Measurements from ENCODE around the gene MBD3L2B. TPM values are rescaled to one million over a fixed set of nuclear protein-coding genes. Genes with fewer than 3 reads are reported as not detected.

The MBD3L2B gene
- polyA plus RNA-seq, 1 donor from 2014 or later = not detected

DNA sequence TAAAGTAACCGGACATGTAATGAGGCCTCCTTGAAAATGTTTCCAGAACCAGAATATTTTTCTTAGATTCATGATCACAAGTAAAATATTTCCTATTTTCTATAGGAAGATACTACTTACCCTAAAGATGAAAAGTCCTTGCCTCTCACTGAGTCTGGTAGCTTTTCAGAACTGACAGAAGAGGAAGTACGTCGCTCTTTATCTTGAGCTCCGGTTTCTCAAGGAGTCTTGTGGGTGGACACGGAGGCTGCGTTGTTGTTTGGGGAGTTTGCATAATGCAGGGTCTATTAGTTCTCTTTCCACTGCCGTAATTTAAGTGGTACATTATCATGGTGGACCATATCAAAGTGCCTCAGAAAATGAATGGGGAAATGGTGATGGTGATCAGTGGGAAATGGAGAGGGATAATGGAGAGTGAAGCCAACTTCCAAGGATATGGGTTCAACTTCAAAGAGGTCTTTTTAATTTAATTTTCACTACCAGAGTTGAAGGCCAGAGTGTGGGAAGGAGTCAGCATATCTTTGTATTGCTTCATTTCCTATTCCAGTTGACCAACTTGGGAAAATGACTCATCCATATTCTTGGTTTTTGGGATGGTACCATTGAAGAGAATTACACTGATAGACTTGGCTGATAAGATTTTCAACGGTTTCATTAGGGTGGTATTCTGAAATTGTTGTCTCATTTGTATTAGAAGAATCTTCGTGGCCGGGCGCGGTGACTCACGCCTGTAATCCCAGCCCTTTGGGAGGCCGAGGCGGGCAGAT lies 23.4 kb downstream of the MBD3L2B start:
- Mint-ChIP-seq H3K9me3 (peaks cover 0 to 1% (median 1%) of the 10 kb centered on the region in 3 donors), H3K4me1 (peaks cover 0 to 3% (median 2%) of the 10 kb centered on the region in 3 donors), H3K27ac (no peak overlapping the region), H3K36me3 (peaks cover 3% of the 10 kb centered on the region), H3K4me3 (no peak overlapping the region), H3K27me3 (peaks cover 6% of the 10 kb centered on the region)

DNA sequence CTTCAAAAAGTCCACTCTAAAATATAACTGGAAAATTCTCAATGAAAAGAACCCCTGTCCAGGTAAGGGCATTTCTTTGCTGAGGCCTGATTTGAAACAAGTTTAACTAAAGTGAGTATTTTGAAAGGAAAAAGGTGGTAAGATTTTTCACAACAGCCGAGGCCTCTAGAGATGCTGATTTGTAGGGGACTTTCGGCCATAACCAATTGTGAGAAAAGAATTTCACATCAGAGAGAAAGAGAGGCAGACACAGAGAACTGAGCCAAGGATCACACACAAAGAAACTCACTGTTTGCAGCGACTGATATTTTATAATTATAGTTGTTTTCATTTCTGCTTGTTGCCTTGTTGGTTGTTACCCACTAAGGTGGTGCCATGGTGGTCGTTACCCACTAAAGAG lies 24.4 kb downstream of the MBD3L2B start:
- no peak overlapping the region for H3K4me3 Mint-ChIP-seq
- H3K4me1 Mint-ChIP-seq = peaks cover 0 to 3% (median 2%) of the 10 kb centered on the region in 3 donors
- peaks cover 3% of the 10 kb centered on the region for H3K36me3 Mint-ChIP-seq
- H3K27me3 Mint-ChIP-seq = peaks cover 6% of the 10 kb centered on the region
- H3K27ac Mint-ChIP-seq = no peak overlapping the region
- peaks cover 0 to 1% (median 1%) of the 10 kb centered on the region in 3 donors for H3K9me3 Mint-ChIP-seq

DNA sequence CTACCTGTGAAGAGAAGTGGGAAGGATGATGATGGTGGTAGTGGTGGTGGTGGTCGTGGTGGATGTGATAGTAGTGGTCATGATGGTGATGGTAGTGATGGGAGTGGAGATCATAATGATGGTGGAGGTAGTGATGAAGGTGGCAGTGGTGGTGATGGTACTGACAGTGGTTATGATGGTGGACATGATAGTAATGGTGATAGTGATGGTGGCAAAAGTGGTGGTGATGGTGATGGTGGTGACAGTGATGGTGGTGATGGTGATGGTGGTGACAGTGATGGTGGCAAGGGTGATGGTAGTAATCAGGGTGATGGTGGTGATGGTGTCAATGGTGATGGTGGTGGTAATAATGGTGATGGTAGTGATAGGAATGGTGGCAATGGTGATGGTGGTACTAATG lies 26.2 kb downstream of the MBD3L2B start:
- Mint-ChIP-seq H3K9me3 (peaks cover 0 to 1% (median 1%) of the 10 kb centered on the region in 3 donors), H3K27me3 (peaks cover 3% of the 10 kb centered on the region), H3K27ac (no peak overlapping the region), H3K36me3 (peaks cover 2% of the 10 kb centered on the region), H3K4me1 (peaks cover 0 to 2% (median 1%) of the 10 kb centered on the region in 3 donors), H3K4me3 (no peak overlapping the region)

DNA sequence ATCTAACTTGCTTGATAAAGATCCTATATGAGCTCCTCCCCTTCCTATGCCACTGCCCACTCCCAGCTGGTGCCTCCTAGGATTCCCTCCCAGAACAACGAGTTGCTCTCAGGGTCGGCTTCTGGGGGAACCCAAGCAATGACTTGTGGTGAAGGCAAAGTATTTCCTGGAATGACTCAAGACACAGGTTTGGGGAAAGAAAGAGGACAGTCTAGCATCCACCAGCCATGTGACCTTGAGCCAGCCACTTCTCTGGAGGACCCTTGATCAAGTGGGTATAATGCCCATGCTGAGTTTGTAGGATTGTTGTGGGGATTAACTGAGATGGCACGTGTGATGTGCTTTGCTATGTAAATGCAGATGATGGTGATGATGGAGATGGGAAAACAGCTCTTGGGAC lies 33.0 kb downstream of the MBD3L2B start:
- H3K36me3 Mint-ChIP-seq = no peaks in the 10 kb centered on the region
- peaks cover 2 to 22% (median 9%) of the 10 kb centered on the region in 3 donors for H3K9me3 Mint-ChIP-seq
- no peak overlapping the region for H3K27ac Mint-ChIP-seq
- no peaks in the 10 kb centered on the region for H3K27me3 Mint-ChIP-seq
- H3K4me1 Mint-ChIP-seq = no peaks in the 10 kb centered on the region
- no peak overlapping the region for H3K4me3 Mint-ChIP-seq

DNA sequence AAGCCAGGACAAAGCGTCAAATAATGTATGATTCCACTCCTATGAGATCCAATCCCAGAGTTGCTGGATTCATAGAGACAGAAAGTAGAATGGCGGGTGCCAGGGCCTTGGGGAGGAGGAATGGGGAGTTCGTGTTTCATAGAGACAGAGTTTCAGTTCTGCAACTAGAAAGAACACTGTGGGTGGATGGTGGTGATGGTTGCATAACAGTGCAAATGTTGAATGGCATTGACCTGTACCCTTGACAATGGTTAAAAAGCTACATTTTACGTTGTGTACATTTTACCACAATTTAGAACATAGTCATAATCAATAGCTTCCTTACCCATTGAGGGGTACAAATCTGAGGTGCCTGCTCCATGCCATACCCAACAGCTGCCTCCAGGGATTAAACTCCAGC lies 33.4 kb downstream of the MBD3L2B start:
- Mint-ChIP-seq H3K4me3 (no peak overlapping the region), H3K9me3 (peaks cover 4 to 25% (median 10%) of the 10 kb centered on the region in 3 donors), H3K4me1 (no peaks in the 10 kb centered on the region), H3K36me3 (peaks cover 3% of the 10 kb centered on the region), H3K27me3 (no peaks in the 10 kb centered on the region), H3K27ac (no peak overlapping the region)

DNA sequence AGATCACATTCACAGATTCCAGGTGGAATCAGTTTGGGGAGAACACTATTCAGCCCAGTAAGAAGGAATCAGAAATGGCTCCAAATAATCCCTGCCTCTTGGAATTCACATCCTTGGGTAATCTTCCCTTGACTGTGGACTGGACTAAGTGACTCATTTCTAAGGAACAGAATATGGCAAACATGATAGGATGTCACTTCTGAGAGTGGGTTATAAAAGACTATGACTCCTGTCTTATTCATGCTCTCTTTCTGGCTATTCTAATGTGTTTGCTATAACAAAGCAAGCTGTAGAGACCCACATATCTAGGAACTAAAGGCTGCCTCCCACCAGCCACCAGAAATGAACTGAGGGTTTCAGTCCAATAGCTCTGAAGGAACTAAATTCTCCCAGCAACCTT lies 37.8 kb downstream of the MBD3L2B start:
- Mint-ChIP-seq H3K27me3 (no peaks in the 10 kb centered on the region), H3K9me3 (peaks cover 4 to 28% (median 10%) of the 10 kb centered on the region in 3 donors), H3K4me3 (no peak overlapping the region), H3K27ac (no peak overlapping the region), H3K4me1 (no peaks in the 10 kb centered on the region), H3K36me3 (peaks cover 3% of the 10 kb centered on the region)

DNA sequence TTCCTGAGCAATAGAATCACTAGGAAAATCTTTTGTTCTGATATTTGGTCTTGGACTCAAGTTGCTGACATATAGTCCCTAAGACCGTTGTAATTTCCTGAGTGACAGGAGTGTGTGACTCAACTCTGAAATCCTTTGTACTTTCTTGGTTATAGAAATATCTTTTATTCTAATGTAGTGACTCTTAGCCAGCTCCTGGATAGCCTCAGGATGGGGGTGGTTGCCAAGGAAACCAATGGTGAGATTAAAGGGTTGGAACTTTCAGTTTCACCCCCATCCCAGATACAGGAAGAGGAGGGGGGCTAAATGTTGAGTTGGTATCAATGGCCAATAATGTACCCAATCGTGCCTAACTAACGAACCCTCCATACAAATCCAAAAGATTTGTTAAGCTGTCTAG lies 41.8 kb downstream of the MBD3L2B start:
- no peak overlapping the region for H3K27ac Mint-ChIP-seq
- H3K36me3 Mint-ChIP-seq = peaks cover 3% of the 10 kb centered on the region
- H3K4me3 Mint-ChIP-seq = no peak overlapping the region
- H3K27me3 Mint-ChIP-seq = peaks cover 3% of the 10 kb centered on the region
- H3K9me3 Mint-ChIP-seq = peaks cover 9 to 29% (median 13%) of the 10 kb centered on the region in 3 donors
- H3K4me1 Mint-ChIP-seq = no peaks in the 10 kb centered on the region

DNA sequence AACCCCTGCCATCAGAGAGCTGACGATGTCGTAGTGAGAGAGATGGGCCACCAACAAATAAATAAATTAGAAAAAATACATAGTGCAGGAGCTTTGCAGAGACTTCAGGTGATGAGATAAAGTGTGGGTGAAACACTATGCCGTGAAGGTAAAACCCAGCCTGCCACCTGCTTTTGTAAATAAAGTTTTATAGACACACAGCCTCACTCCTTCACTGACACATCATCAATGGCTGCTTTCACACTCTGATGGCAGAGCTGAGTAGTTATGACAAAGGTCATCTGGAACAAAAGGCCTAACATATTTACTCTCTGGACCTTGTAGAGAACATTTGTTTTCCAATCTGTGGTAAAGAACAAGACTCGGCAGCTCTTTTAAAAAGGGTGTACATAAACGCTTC lies 45.0 kb downstream of the MBD3L2B start:
- no peak overlapping the region for H3K4me3 Mint-ChIP-seq
- H3K27ac Mint-ChIP-seq = no peak overlapping the region
- no peaks in the 10 kb centered on the region for H3K4me1 Mint-ChIP-seq
- H3K9me3 Mint-ChIP-seq = peaks cover 7 to 15% (median 9%) of the 10 kb centered on the region in 3 donors
- H3K27me3 Mint-ChIP-seq = peaks cover 3% of the 10 kb centered on the region
- no peaks in the 10 kb centered on the region for H3K36me3 Mint-ChIP-seq

DNA sequence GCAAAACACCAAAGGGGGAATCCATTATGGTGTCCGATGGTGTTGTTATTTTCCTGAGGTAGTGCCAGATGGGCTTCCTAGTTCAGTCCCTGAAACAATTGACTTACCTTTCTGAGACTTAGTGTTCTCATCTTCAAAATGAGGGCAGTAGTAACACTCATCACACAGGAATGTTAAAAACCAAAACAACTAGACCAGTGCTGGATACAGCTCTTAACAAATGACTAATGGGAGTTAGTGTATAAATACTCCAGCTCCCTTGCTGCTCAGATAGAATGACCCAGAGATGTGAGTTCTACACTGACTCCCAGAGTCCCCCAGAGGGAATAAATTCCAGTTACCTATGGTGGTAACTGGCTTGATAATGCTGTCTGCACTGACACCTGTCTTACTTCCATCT lies 49.9 kb downstream of the MBD3L2B start:
- Mint-ChIP-seq H3K27ac (no peak overlapping the region), H3K27me3 (peaks cover 4% of the 10 kb centered on the region), H3K36me3 (no peaks in the 10 kb centered on the region), H3K4me1 (peaks cover 0 to 3% (median 2%) of the 10 kb centered on the region in 3 donors), H3K4me3 (no peak overlapping the region), H3K9me3 (peaks cover 0 to 4% (median 0%) of the 10 kb centered on the region in 3 donors)

DNA sequence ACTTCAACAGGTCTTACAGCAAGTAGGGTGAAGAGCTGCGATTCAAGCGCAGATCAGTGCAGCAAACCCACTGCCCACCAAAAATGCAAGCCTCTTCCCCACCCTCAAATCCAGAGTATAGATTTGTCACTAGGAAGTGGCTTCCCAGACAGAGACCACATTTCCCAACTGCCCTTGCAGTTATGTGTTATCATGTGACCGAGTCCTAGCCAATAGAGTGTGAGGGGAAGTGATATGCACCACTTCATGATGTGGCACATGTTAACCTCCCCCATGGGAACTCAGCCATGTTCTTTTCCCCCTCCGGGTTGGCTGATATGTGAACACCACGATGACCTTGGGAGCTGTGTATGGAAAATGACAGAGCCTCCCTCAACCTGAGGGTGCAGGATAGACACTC lies 50.8 kb downstream of the MBD3L2B start:
- Mint-ChIP-seq H3K27ac (no peak overlapping the region), H3K27me3 (peaks cover 2% of the 10 kb centered on the region), H3K9me3 (peaks cover 0 to 2% (median 0%) of the 10 kb centered on the region in 3 donors), H3K4me3 (no peak overlapping the region), H3K36me3 (no peaks in the 10 kb centered on the region), H3K4me1 (peaks cover 0 to 3% (median 2%) of the 10 kb centered on the region in 3 donors)

DNA sequence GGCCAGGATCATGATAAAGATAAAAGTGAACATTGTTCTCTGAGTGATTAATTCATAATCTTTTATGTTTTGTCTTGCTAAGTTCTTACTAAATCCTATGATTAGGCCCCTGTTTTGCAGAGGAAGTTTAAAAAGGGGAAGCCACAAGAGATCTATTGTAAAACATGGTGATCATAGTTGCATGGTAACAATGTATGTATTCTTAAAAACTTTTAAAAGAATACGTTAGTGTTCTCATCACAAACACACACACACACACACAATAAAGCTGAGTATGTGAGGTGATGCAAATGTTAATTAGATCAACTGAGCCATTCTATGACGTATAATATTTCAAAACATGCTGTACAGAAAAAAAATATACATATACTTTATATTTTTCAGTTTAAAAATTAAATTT lies 51.2 kb downstream of the MBD3L2B start:
- H3K27ac Mint-ChIP-seq = no peak overlapping the region
- peaks cover 1% of the 10 kb centered on the region for H3K27me3 Mint-ChIP-seq
- no peaks in the 10 kb centered on the region for H3K36me3 Mint-ChIP-seq
- H3K9me3 Mint-ChIP-seq = peaks cover 0 to 2% (median 0%) of the 10 kb centered on the region in 3 donors
- H3K4me3 Mint-ChIP-seq = no peak overlapping the region
- peaks cover 0 to 3% (median 2%) of the 10 kb centered on the region in 3 donors for H3K4me1 Mint-ChIP-seq

DNA sequence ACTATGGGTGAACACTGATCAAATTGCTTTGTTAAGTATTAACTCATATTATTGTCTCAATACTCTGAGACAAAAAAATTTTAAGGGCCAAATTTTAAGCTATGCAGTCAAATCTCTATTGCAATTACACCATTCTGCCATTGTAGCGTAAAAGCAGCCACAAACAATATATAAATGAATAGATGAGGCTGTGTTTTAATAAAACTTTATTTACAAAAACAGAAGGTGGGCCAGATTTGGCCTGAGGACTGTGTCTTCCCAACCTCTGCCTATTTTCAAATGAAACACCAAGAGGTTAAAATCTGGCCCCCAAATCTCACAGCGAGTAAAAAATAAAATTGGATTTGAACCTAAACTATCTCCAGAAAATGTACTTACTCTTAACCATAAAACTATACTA lies 51.7 kb downstream of the MBD3L2B start:
- no peak overlapping the region for H3K27ac Mint-ChIP-seq
- peaks cover 0 to 2% (median 0%) of the 10 kb centered on the region in 3 donors for H3K9me3 Mint-ChIP-seq
- peaks cover 0 to 3% (median 2%) of the 10 kb centered on the region in 3 donors for H3K4me1 Mint-ChIP-seq

More for the DNA sequence above, 51.7 kb downstream of the MBD3L2B start:
- Mint-ChIP-seq H3K36me3 (no peaks in the 10 kb centered on the region), H3K27me3 (peaks cover 1% of the 10 kb centered on the region), H3K4me3 (no peak overlapping the region)

Other genes with a start within 250 kb of the MBD3L2B start
- 47.5 TPM for gene VAV1, start 248.7 kb downstream of the MBD3L2B start, polyA plus RNA-seq
- 0.06 TPM for gene ADGRE1, start 133.9 kb downstream of the MBD3L2B start, polyA plus RNA-seq
- not detected for gene MBD3L5, start 9.1 kb upstream of the MBD3L2B start, polyA plus RNA-seq
- gene MBD3L4, start 18.7 kb upstream of the MBD3L2B start, polyA plus RNA-seq = not detected
- gene MBD3L2, start 27.9 kb upstream of the MBD3L2B start, polyA plus RNA-seq = not detected
- not detected for gene MBD3L3, start 37.2 kb upstream of the MBD3L2B start, polyA plus RNA-seq
- gene ZNF557, start 48.3 kb upstream of the MBD3L2B start, polyA plus RNA-seq = 8.5 TPM